ENCODE results near the gene NDST4. TPM values are rescaled to one million over a fixed set of nuclear protein-coding genes. Genes with fewer than 3 reads are reported as not detected.

NDST4 gene
- total RNA-seq, 2 experiments from 2014 or later, result not detected

- no peaks in the 10 kb centered on the region for H3K36me3 Mint-ChIP-seq (ENCODE audit: low read depth)
- no peak for DNase-seq
- H3K4me1 Mint-ChIP-seq, result no peaks in the 10 kb centered on the region
- ATAC-seq, result no peak
- CTCF ChIA-PET, result no interaction called here
- H3K27ac Mint-ChIP-seq, result no peak overlapping the region
- no peak overlapping the region for H3K4me3 Mint-ChIP-seq
- H3K9me3 Mint-ChIP-seq (ENCODE audit: low read depth), result no peaks in the 10 kb centered on the region
- POLR2A ChIA-PET, result no interaction called here
- no peaks in the 10 kb centered on the region for H3K27me3 Mint-ChIP-seq
- intact Hi-C loops (cut with DNase I, micrococcal nuclease), result no loop called here
These were observed 297.7 kb downstream of the NDST4 start for GRCh38 chr4:114815760-114816159.

GRCh38 chr4:114813961-114814360 is 299.5 kb downstream of the NDST4 start:
- H3K4me1 Mint-ChIP-seq, result no peaks in the 10 kb centered on the region
- ATAC-seq, result no peak
- H3K27ac Mint-ChIP-seq, result no peak overlapping the region
- CTCF ChIA-PET, result no interaction called here
- H3K27me3 Mint-ChIP-seq, result no peaks in the 10 kb centered on the region
- H3K9me3 Mint-ChIP-seq (ENCODE audit: low read depth), result no peaks in the 10 kb centered on the region
- DNase-seq, result no peak
- POLR2A ChIA-PET, result no interaction called here
- no peak overlapping the region for H3K4me3 Mint-ChIP-seq
- intact Hi-C loops (cut with DNase I, micrococcal nuclease), result no loop called here
- no peaks in the 10 kb centered on the region for H3K36me3 Mint-ChIP-seq (ENCODE audit: low read depth)

GRCh38 chr4:114811564-114812301 is 301.7 kb downstream of the NDST4 start:
- DNase-seq (no peak), ATAC-seq (no peak)
- intact Hi-C loops (cut with DNase I, micrococcal nuclease), result no loop called here
- peaks cover 5% of the 10 kb centered on the region for H3K27me3 Mint-ChIP-seq
- no peak overlapping the region for H3K27ac Mint-ChIP-seq
- H3K4me1 Mint-ChIP-seq, result no peaks in the 10 kb centered on the region
- CTCF ChIA-PET, result interaction anchor here (0.6 to 1.3 kb wide), 2 partner anchors 18 to 176 kb away, joined by 3 to 4 read pairs; no protein-coding TSS in a partner anchor
- no peaks in the 10 kb centered on the region for H3K9me3 Mint-ChIP-seq (ENCODE audit: low read depth)
- no peaks in the 10 kb centered on the region for H3K36me3 Mint-ChIP-seq (ENCODE audit: low read depth)
- POLR2A ChIA-PET, result no interaction called here
- H3K4me3 Mint-ChIP-seq, result no peak overlapping the region

DNA sequence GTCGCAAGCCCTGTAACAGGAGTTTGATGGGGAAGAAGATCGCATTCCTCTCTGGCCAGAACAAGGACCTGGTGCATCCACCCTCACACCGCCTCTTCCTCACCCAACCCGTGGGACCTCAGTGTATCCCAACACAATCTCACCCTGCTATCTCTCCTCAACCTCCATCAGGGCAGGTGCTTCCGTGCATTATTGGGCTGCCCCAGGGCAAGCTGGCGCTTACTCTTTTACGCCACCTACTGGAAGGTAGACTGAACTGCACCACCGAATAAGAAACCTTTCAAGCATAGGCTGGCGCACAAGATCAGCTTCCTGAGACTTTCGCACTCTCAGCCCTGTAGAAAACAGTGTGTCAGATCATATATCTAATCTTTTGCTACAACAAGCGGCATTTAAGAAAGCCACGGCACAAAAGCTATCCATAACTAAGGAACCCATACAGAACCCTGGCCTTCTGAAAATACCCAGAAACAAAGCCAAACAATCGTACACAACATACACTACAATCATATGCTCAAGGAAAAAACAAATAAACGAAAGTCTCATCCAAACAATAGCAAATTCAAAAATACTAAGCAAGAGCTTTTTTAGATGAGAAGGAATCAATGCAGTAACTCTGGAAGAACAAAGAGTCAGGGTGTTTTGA is 305.5 kb downstream of the NDST4 start:
- ATAC-seq (peak; percentile 88), DNase-seq (peak; percentile 51)
- Mint-ChIP-seq H3K4me1 (no peaks in the 10 kb centered on the region), H3K9me3 (ENCODE audit: low read depth) (no peaks in the 10 kb centered on the region), H3K27ac (no peak overlapping the region), H3K4me3 (no peak overlapping the region), H3K27me3 (peaks cover 8% of the 10 kb centered on the region), H3K36me3 (ENCODE audit: low read depth) (no peaks in the 10 kb centered on the region)
- intact Hi-C loops (cut with DNase I, micrococcal nuclease), result loop anchor here (2.0 to 5.0 kb wide), 2 partner anchors 421 kb away; no protein-coding TSS in a partner anchor
- ChIA-PET CTCF (interaction anchor here (0.7 to 1.7 kb wide), 7 partner anchors 11 to 1085 kb away, joined by 3 to 10 read pairs (median 3); no protein-coding TSS in a partner anchor), POLR2A (no interaction called here)

- Mint-ChIP-seq H3K4me3 (no peak overlapping the region), H3K27me3 (peaks cover 8% of the 10 kb centered on the region), H3K4me1 (no peaks in the 10 kb centered on the region), H3K36me3 (ENCODE audit: low read depth) (no peaks in the 10 kb centered on the region), H3K9me3 (ENCODE audit: low read depth) (no peaks in the 10 kb centered on the region), H3K27ac (no peak overlapping the region)
- intact Hi-C loops (cut with DNase I, micrococcal nuclease), result loop anchor here (2.0 to 5.0 kb wide), 2 partner anchors 420 to 421 kb away; no protein-coding TSS in a partner anchor
- ChIA-PET CTCF (interaction anchor here (1.1 to 1.7 kb wide), 6 partner anchors 10 to 803 kb away, joined by 3 to 10 read pairs (median 4); no protein-coding TSS in a partner anchor), POLR2A (no interaction called here)
- ATAC-seq (no peak), DNase-seq (no peak)
These were observed 306.1 kb downstream of the NDST4 start for GRCh38 chr4:114807357-114807756.

GRCh38 chr4:114791976-114792375 is 321.4 kb downstream of the NDST4 start:
- Mint-ChIP-seq H3K27ac (no peak overlapping the region), H3K4me1 (no peaks in the 10 kb centered on the region), H3K4me3 (no peak overlapping the region), H3K27me3 (peaks cover 3% of the 10 kb centered on the region), H3K36me3 (ENCODE audit: low read depth) (no peaks in the 10 kb centered on the region), H3K9me3 (ENCODE audit: low read depth) (no peaks in the 10 kb centered on the region)
- POLR2A ChIA-PET, result no interaction called here
- intact Hi-C loops (cut with DNase I, micrococcal nuclease), result no loop called here
- ATAC-seq (no peak), DNase-seq (no peak)
- CTCF ChIA-PET, result interaction anchor here (0.6 kb wide), 1 partner anchor 348 kb away, joined by 3 read pairs; no protein-coding TSS in a partner anchor

- POLR2A ChIA-PET, result no interaction called here
These were observed 327.9 kb downstream of the NDST4 start for GRCh38 chr4:114785570-114785969.

DNA sequence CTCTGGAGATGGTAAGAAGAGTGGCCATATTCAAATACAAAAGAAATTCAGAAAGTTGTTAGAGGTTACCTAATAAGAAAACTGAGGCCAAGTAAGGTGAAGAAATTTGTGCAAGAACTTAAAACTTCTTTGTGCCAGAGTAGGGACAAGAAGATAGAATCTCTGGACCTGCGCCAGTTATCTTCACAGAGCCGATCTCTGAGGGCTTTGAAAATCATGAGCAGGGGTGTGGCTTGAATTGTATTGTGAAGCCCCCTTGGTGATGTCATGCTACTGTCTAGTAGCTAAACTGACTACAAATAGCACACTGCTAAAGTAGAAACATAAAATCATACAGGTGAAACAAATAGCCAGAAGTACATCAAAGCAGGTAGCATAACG is 330.2 kb downstream of the NDST4 start:
- Mint-ChIP-seq H3K9me3 (ENCODE audit: low read depth) (no peaks in the 10 kb centered on the region), H3K36me3 (ENCODE audit: low read depth) (no peaks in the 10 kb centered on the region), H3K27me3 (peaks cover 8% of the 10 kb centered on the region), H3K4me3 (no peak overlapping the region), H3K27ac (no peak overlapping the region), H3K4me1 (no peaks in the 10 kb centered on the region)
- ChIA-PET CTCF (no interaction called here), POLR2A (no interaction called here)
- intact Hi-C loops (cut with DNase I, micrococcal nuclease), result no loop called here
- DNase-seq (no peak), ATAC-seq (no peak)

More at GRCh38 chr4:114785570-114785969, 327.9 kb downstream of the NDST4 start:
- DNase-seq (no peak), ATAC-seq (no peak)
- peaks cover 8% of the 10 kb centered on the region for H3K27me3 Mint-ChIP-seq
- no peaks in the 10 kb centered on the region for H3K9me3 Mint-ChIP-seq (ENCODE audit: low read depth)
- intact Hi-C loops (cut with DNase I, micrococcal nuclease), result no loop called here
- no peaks in the 10 kb centered on the region for H3K36me3 Mint-ChIP-seq (ENCODE audit: low read depth)
- CTCF ChIA-PET, result no interaction called here
- H3K4me1 Mint-ChIP-seq, result no peaks in the 10 kb centered on the region
- H3K4me3 Mint-ChIP-seq, result no peak overlapping the region
- no peak overlapping the region for H3K27ac Mint-ChIP-seq

DNA sequence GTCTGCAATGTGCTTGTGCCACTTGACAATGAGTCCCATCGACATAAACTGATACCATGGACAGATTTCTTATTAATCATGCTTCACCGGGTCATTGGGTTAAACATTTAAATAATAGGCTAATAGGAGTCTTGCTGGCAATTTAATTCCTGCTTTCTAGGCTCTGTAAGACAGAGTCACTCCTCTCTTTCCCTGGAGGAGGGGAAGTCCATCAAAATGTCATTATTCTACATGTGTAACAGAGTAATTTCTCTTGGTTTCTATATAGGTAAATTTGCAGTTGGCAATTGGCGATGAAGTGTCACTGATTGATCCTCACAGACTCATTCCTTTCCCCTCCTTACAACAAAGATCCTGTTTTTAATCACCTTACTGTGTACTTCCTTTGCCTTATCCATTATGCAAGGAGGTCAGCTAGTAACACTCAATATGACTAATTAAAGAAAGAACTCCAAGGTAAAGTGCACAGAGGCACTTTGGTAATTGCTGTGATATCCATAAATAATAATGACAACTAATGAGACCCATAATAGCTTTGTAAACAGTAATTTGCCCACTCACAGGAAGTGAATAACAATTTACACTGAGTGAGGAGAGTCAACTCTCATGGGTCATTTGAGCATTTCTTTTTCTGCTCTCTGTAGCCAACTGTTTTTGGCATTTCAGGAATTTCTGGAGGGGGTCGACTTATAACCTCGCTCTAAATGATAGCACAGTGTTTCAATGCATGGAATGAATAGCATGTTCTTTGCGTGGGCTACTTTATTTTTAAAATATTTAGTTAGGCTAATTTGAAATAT is 330.8 kb downstream of the NDST4 start:
- no peak overlapping the region for H3K4me3 Mint-ChIP-seq
- ChIA-PET POLR2A (no interaction called here), CTCF (no interaction called here)
- H3K27me3 Mint-ChIP-seq, result peaks cover 5% of the 10 kb centered on the region
- no peaks in the 10 kb centered on the region for H3K4me1 Mint-ChIP-seq
- no peaks in the 10 kb centered on the region for H3K9me3 Mint-ChIP-seq (ENCODE audit: low read depth)
- no peak for ATAC-seq
- intact Hi-C loops (cut with DNase I, micrococcal nuclease), result no loop called here
- DNase-seq, result no peak
- no peak overlapping the region for H3K27ac Mint-ChIP-seq
- no peaks in the 10 kb centered on the region for H3K36me3 Mint-ChIP-seq (ENCODE audit: low read depth)

DNA sequence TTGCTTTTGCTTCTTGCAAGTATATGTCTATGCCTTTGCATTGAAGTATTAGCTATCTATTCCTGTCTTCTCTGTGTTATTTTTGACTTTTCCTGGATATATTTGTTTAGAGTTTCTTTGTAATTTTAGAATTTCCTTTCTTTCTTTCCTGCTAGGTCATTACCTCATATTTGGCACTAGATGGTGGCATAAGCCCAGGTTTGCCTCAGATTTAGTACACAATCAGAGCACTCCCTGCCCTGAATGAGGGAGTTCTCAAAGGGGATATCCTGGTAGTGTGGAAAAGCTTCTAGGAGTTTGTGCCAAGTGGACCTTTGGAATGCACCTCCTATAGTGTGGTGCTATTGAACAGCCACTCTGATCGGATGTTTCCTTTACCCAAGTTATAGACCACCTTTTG is 333.2 kb downstream of the NDST4 start:
- intact Hi-C loops (cut with DNase I, micrococcal nuclease), result no loop called here
- no peak overlapping the region for H3K27ac Mint-ChIP-seq

More for the DNA sequence above, 333.2 kb downstream of the NDST4 start:
- no peaks in the 10 kb centered on the region for H3K4me1 Mint-ChIP-seq
- ATAC-seq (no peak), DNase-seq (no peak)
- CTCF ChIA-PET, result interaction anchor here (0.9 to 1.0 kb wide), 2 partner anchors 14 to 27 kb away, joined by 3 to 4 read pairs; no protein-coding TSS in a partner anchor
- no peaks in the 10 kb centered on the region for H3K36me3 Mint-ChIP-seq (ENCODE audit: low read depth)
- no peak overlapping the region for H3K4me3 Mint-ChIP-seq
- H3K9me3 Mint-ChIP-seq (ENCODE audit: low read depth), result no peaks in the 10 kb centered on the region
- POLR2A ChIA-PET, result no interaction called here
- H3K27me3 Mint-ChIP-seq, result peaks cover 5% of the 10 kb centered on the region
